IPS DF 4.7 (cell line): ENCODE data around the gene ZSWIM4.
"Not testable (repeated sequence)": the region's sequence is repeated elsewhere in the genome, so short reads cannot be mapped to it uniquely, and the experiment has no call there.

Source experiments
- DNase-seq: peaks from one replicate; pipeline ENCODE4 v3.0.0-alpha.2; 2013; ENCODE audit warnings: low spot score; ENCODE audit errors: extremely low read depth

ZSWIM4 gene

GRCh38 chr19:13778398-13778797, 16.8 kb upstream of the ZSWIM4 start:
- no peak for DNase-seq

- no peak for DNase-seq
Measured at GRCh38 chr19:13778847-13779246, 16.4 kb upstream of the ZSWIM4 start.

- not testable (repeated sequence) for DNase-seq
Measured at GRCh38 chr19:13779794-13780193, 15.4 kb upstream of the ZSWIM4 start.

GRCh38 chr19:13781547-13781946, 13.7 kb upstream of the ZSWIM4 start:
- DNase-seq, result no peak

GRCh38 chr19:13782537-13782936, 12.7 kb upstream of the ZSWIM4 start:
- DNase-seq, result no peak

GRCh38 chr19:13783565-13784500, 11.4 kb upstream of the ZSWIM4 start:
- no peak for DNase-seq

GRCh38 chr19:13784731-13785452, 10.4 kb upstream of the ZSWIM4 start:
- DNase-seq, result no peak

GRCh38 chr19:13788991-13789390, 6.3 kb upstream of the ZSWIM4 start:
- DNase-seq, result no peak

GRCh38 chr19:13790354-13790753, 4.9 kb upstream of the ZSWIM4 start:
- no peak for DNase-seq

GRCh38 chr19:13793317-13793716, 1.9 kb upstream of the ZSWIM4 start:
- DNase-seq, result not testable (repeated sequence)

GRCh38 chr19:13794398-13794756, 866 bp upstream of the ZSWIM4 start:
- no peak for DNase-seq

GRCh38 chr19:13795595-13796300, 505 bp downstream of the ZSWIM4 start:
- DNase-seq, result no peak

- no peak for DNase-seq
Measured at GRCh38 chr19:13796301-13797057, 1.2 kb downstream of the ZSWIM4 start.

GRCh38 chr19:13797058-13797440, 1.8 kb downstream of the ZSWIM4 start:
- DNase-seq, result no peak

- no peak for DNase-seq
Measured at GRCh38 chr19:13797870-13798269, 2.6 kb downstream of the ZSWIM4 start.

GRCh38 chr19:13799669-13800068, 4.4 kb downstream of the ZSWIM4 start:
- DNase-seq, result no peak

GRCh38 chr19:13803038-13803437, 7.8 kb downstream of the ZSWIM4 start:
- no peak for DNase-seq

- DNase-seq, result no peak
Measured at GRCh38 chr19:13804830-13805683, 9.8 kb downstream of the ZSWIM4 start.

- no peak for DNase-seq
Measured at GRCh38 chr19:13806728-13807127, 11.5 kb downstream of the ZSWIM4 start.

GRCh38 chr19:13807421-13808021, 12.3 kb downstream of the ZSWIM4 start:
- DNase-seq, result no peak
